Mesendoderm (in vitro differentiated cells): ENCODE measurements around the gene EFNB2.

ENCODE experiments used
- DNase-seq: peaks from one replicate; pipeline ENCODE4 v3.0.0; 2013
- H2AK5ac ChIP-seq: 2 replicates; pipeline ENCODE4 v1.6.1; 2013; ENCODE audit warnings: low read length, inconsistent platforms
- H2BK120ac ChIP-seq: 2 replicates; pipeline ENCODE4 v1.6.1; 2013; ENCODE audit warnings: low read depth, mild to moderate bottlenecking, low read length, moderate library complexity, mixed read lengths
- H2BK15ac ChIP-seq: replicated peaks from 2 replicates; pipeline ENCODE4 v1.6.1; 2013; ENCODE audit warnings: low read depth, mild to moderate bottlenecking, moderate library complexity
- H2BK5ac ChIP-seq: 2 replicates; pipeline ENCODE4 v1.6.1; 2013; ENCODE audit warnings: low read length, inconsistent platforms
- H3K18ac ChIP-seq: 2 replicates; pipeline ENCODE4 v1.6.1; 2013; ENCODE audit warnings: mild to moderate bottlenecking, low read length, mixed read lengths
- H3K23ac ChIP-seq: one replicate; pipeline ENCODE4 v1.6.1; 2013; ENCODE audit warnings: low read length
- H3K27ac ChIP-seq: 2 replicates; pipeline ENCODE4 v1.5.1; 2013; ENCODE audit warnings: low read depth, mild to moderate bottlenecking, inconsistent platforms, low read length, moderate library complexity
- H3K27me3 ChIP-seq: 2 replicates; pipeline ENCODE4 v1.6.1; 2013; ENCODE audit warnings: low read length, control low read depth, mild to moderate bottlenecking, inconsistent platforms; ENCODE audit not compliant: insufficient read depth, poor library complexity
- H3K36me3 ChIP-seq: 2 replicates; pipeline ENCODE4 v1.6.1; 2013; ENCODE audit warnings: low read length, inconsistent platforms; ENCODE audit not compliant: control insufficient read depth, insufficient read depth
- H3K4ac ChIP-seq: one replicate; pipeline ENCODE4 v1.6.1; 2013; ENCODE audit warnings: low read depth, mild to moderate bottlenecking, low read length, moderate library complexity
- H3K4me1 ChIP-seq: 2 replicates; pipeline ENCODE4 v1.6.1; 2013; ENCODE audit warnings: low read depth, low read length, inconsistent platforms; ENCODE audit not compliant: control insufficient read depth
- H3K4me2 ChIP-seq: 2 replicates; pipeline ENCODE4 v1.6.1; 2013; ENCODE audit warnings: low read length
- H3K4me3 ChIP-seq: 2 replicates; pipeline ENCODE4 v1.5.1; 2013; ENCODE audit warnings: mild to moderate bottlenecking, low read length
- H3K56ac ChIP-seq: one replicate; pipeline ENCODE4 v1.6.1; 2013; ENCODE audit warnings: low read length
- H3K79me1 ChIP-seq: 2 replicates; pipeline ENCODE4 v1.6.1; 2013; ENCODE audit warnings: low read length, inconsistent platforms
- H3K79me2 ChIP-seq: 2 replicates; pipeline ENCODE4 v1.6.1; 2013; ENCODE audit warnings: mild to moderate bottlenecking, low read length; ENCODE audit not compliant: control insufficient read depth, insufficient read depth
- H3K9ac ChIP-seq: 2 replicates; pipeline ENCODE4 v1.6.1; 2013; ENCODE audit warnings: low read length, inconsistent platforms
- H4K5ac ChIP-seq: one replicate; pipeline ENCODE4 v1.6.1; 2013; ENCODE audit warnings: low read length
- H4K8ac ChIP-seq: one replicate; pipeline ENCODE4 v1.6.1; 2013; ENCODE audit warnings: low read depth, mild to moderate bottlenecking, control low read depth, low read length, moderate library complexity
- WGBS: extraction: QIAGEN DNeasy Blood & Tissue Kit; methylation state at CpG from one replicate; pipeline ENCODE4 v1.1.7; 2013; ENCODE audit warnings: low lambda C conversion rate, missing lambda C conversion rate; ENCODE audit not compliant: insufficient coverage; ENCODE audit errors: extremely low coverage; 5-methylcytosine and 5-hydroxymethylcytosine counted together

Gene EFNB2

DNA sequence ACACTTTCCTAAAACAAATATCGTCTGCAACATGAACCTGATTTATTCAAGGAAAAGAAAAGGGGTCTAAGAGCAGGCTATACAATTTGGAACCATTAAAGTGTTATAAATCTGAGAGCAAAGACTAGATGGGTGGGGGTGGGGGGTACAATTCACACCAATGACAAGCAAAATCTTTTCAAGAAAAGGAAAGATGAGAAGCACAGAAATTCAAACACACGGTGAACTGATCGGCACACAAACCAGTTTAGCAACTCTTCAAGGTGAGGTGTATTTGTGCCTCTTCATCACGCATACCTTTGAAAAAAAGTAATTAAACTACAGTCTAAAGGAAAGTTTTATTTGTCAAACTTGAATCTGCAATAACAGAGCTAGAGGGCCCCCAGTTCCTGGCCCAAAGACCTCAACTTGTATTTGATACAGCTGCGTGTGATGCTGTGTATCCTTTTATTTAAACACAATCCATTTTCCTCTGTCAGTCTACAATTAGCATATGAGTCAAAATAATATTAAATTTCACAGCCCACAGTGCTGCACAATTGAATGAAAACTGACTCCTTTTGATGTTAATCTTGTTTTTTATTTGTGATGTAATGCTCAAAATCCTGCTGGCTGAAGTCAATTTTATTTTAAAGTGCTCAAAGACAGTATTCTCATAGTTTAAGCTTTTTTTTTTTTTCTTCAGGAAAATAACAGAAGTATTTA lies 14.2 kb downstream of the EFNB2 start:
- no peak overlapping the region for H3K4ac ChIP-seq
- no peak overlapping the region for H2BK5ac ChIP-seq
- H4K8ac ChIP-seq, result no peak overlapping the region
- peaks cover 53% of the 10 kb centered on the region for H3K79me2 ChIP-seq
- peaks cover 1% of the 10 kb centered on the region for H3K4me1 ChIP-seq
- WGBS, result no CpG with 5 or more reads among the region's 5 CpGs
- no peak overlapping the region for H3K18ac ChIP-seq
- H3K4me2 ChIP-seq, result no peak overlapping the region
- H2AK5ac ChIP-seq, result no peak overlapping the region
- no peak overlapping the region for H3K27ac ChIP-seq
- H4K5ac ChIP-seq, result no peak overlapping the region
- no peak overlapping the region for H2BK120ac ChIP-seq
- no peaks in the 10 kb centered on the region for H3K27me3 ChIP-seq
- no peaks in the 10 kb centered on the region for H3K36me3 ChIP-seq
- H3K9ac ChIP-seq, result no peak overlapping the region
- no peak overlapping the region for H3K4me3 ChIP-seq
- H3K23ac ChIP-seq, result no peak overlapping the region
- H2BK15ac ChIP-seq, result no peak overlapping the region
- DNase-seq, result no peak
- H3K79me1 ChIP-seq, result peaks cover 3% of the 10 kb centered on the region
- H3K56ac ChIP-seq, result no peak overlapping the region

DNA sequence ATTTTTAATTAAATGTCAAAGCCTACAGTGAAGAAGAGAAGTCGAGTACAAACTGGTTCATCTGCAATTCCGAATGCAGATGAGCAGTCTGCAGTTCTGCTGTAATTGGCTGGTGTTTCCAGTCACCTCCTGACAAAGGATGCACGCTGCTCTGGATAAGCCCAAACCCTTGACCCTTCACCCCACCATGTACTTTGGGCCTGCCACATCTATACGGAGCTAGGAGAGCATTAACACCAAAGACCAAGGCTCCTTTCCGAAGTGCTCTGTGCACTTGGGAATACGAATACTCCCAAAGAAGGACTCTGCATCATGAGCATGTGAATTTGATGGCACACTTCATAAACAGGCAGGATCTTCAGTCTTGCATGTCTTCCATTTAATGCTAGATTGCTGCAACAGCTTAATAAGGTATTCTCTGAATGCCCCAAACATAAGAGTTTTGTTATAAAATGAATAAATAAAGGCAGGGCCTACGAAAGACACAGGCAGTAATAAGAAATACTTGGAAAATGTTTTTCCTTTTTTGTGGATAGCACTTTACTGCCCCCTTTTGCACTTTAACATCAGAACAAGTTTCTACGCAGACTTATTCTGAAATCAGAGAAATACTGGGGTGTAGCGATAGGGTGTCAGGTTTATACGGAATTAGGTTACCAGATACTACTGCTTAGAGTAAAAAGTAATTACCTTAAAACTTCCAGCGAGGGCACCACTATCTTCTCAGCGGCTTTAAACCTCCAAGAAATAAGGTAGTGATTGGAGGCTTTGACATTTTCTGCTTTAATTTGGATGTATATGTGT lies 15.0 kb downstream of the EFNB2 start:
- Histone ChIP-seq H3K56ac (no peak overlapping the region), H2BK5ac (no peak overlapping the region), H2AK5ac (no peak overlapping the region), H3K79me1 (peaks cover 3% of the 10 kb centered on the region), H4K5ac (no peak overlapping the region), H3K18ac (no peak overlapping the region), H3K27me3 (no peaks in the 10 kb centered on the region), H2BK15ac (no peak overlapping the region), H3K4me2 (no peak overlapping the region), H2BK120ac (no peak overlapping the region), H3K4me1 (peaks cover 1% of the 10 kb centered on the region), H3K9ac (no peak overlapping the region), H3K79me2 (peaks cover 54% of the 10 kb centered on the region), H3K23ac (no peak overlapping the region), H3K27ac (no peak overlapping the region), H3K4me3 (no peak overlapping the region), H3K4ac (no peak overlapping the region), H3K36me3 (no peaks in the 10 kb centered on the region), H4K8ac (no peak overlapping the region)
- no CpG with 5 or more reads among the region's 12 CpGs for WGBS
- DNase-seq, result no peak

DNA sequence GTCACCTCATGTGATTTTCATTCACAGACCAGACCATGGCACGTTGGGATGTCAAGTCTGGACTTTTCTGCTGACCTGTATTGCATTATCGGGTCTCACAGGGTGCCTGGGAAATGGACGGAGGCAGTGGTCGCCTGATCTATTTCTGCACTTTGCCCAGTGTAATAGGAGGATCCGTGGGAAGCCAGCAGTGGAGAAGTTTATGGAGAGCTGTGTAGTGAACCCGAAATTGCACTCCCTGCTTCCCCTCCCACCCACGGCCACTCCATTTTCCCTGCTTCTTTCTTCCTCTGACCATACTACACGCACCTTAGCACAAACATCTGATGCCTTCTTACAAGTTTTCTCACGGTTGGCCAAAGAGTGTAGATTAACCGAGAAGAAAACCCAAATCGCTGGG lies 16.9 kb downstream of the EFNB2 start:
- Histone ChIP-seq H4K8ac (no peak overlapping the region), H4K5ac (no peak overlapping the region), H3K79me2 (peaks cover 46% of the 10 kb centered on the region), H3K27ac (no peak overlapping the region), H3K4ac (no peak overlapping the region), H3K79me1 (peaks cover 3% of the 10 kb centered on the region), H2BK5ac (no peak overlapping the region), H3K27me3 (no peaks in the 10 kb centered on the region), H3K4me3 (no peak overlapping the region), H3K4me1 (peaks cover 1% of the 10 kb centered on the region), H2AK5ac (no peak overlapping the region), H3K23ac (no peak overlapping the region), H2BK120ac (no peak overlapping the region), H3K4me2 (no peak overlapping the region), H3K56ac (no peak overlapping the region), H3K9ac (no peak overlapping the region), H3K18ac (no peak overlapping the region), H3K36me3 (no peaks in the 10 kb centered on the region), H2BK15ac (no peak overlapping the region)
- no peak for DNase-seq
- WGBS, result no CpG with 5 or more reads among the region's 11 CpGs

DNA sequence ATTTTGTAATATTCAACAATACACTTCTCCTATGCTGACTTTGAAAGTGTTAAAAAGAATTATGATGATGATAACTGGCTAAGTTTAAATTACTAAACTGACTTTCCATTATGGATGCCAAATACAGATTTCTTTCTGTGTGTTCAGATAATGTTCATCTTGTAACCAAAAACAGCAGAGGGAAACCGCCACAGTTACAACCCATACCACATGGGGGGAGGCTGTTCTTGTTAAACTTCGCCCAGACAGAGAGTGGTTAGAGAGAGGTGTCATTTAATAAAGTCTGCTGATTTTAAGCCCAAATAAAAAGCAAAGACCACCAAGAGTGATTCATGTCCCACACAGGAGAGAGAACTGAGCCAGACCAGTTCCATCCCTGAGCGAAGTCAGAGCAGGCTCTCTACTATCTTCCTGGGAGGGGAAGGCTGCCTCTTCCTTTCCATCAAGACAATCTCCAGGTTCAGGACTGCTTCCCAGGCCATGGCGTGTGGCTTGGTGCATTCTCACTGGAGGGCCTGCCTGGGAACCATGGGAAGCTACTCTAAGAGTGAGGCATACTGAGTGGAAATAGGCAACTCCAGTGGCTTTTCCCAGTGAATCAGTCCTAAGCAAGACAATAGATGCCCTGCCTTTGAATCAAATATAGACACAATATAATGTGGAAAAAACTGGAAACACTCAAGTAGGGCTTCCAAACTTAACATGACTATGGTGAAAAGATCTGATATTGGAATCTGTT lies 18.2 kb downstream of the EFNB2 start:
- WGBS, result no CpG with 5 or more reads among the region's 4 CpGs
- peaks cover 3% of the 10 kb centered on the region for H3K4me1 ChIP-seq
- no peak for DNase-seq

DNA sequence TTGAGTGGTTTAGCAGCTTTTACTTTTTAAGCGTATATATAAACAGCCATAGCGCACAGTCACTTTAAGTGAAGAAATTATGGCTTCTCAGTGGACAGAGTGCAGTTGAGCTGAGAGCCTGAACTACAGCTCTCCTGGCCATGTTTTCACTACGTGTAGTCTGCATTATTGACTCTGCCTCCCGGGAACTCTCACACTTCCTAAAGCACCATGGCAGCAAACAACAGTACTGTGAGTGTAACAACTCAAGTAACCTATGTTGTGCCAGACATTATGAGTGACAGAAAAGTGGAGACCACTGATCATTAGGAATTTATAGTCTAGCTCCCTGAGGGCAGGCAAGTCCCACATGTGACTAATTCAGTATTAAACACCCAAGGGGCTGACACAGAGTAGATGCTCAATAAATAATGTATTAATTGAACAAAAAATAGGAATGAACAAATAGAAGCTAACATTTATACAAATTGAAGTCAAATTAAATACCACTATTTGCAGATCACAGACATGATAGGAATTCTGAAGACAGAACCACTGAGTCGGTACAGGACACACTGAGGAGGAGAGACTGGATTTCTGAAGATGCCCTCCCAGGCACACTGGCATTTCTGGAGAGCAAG lies 19.7 kb downstream of the EFNB2 start:
- Histone ChIP-seq H3K36me3 (no peaks in the 10 kb centered on the region), H2BK15ac (no peak overlapping the region), H4K8ac (no peak overlapping the region), H2AK5ac (no peak overlapping the region), H3K27me3 (no peaks in the 10 kb centered on the region), H3K56ac (no peak overlapping the region), H4K5ac (no peak overlapping the region), H3K9ac (no peak overlapping the region), H3K4ac (no peak overlapping the region), H2BK120ac (no peak overlapping the region), H3K4me1 (peaks cover 2% of the 10 kb centered on the region), H3K4me3 (no peak overlapping the region), H3K27ac (no peak overlapping the region), H3K79me1 (peaks cover 3% of the 10 kb centered on the region), H2BK5ac (no peak overlapping the region), H3K4me2 (no peak overlapping the region), H3K79me2 (peaks cover 31% of the 10 kb centered on the region), H3K18ac (no peak overlapping the region), H3K23ac (no peak overlapping the region)
- DNase-seq, result no peak
- WGBS, result no CpG with 5 or more reads among the region's 5 CpGs

More for the DNA sequence above, 18.2 kb downstream of the EFNB2 start:
- Histone ChIP-seq H3K4ac (no peak overlapping the region), H3K18ac (no peak overlapping the region), H3K79me2 (peaks cover 36% of the 10 kb centered on the region), H3K23ac (no peak overlapping the region), H3K4me2 (no peak overlapping the region), H2BK15ac (no peak overlapping the region), H3K36me3 (no peaks in the 10 kb centered on the region), H2AK5ac (no peak overlapping the region), H2BK120ac (no peak overlapping the region), H4K5ac (no peak overlapping the region), H3K9ac (no peak overlapping the region), H3K27ac (no peak overlapping the region), H2BK5ac (no peak overlapping the region), H3K4me3 (no peak overlapping the region), H4K8ac (no peak overlapping the region), H3K27me3 (no peaks in the 10 kb centered on the region), H3K79me1 (peaks cover 3% of the 10 kb centered on the region), H3K56ac (no peak overlapping the region)
